HG03064 (cell line): ENCODE data around the gene ANKRD65.
"Not testable (repeated sequence)": the region's sequence is repeated elsewhere in the genome, so short reads cannot be mapped to it uniquely, and the experiment has no call there.

Experiments used
- ATAC-seq: cut with Tn5 transposase; IDR thresholded peaks from one replicate; pipeline ENCODE4 v1.9.1; 2021; ENCODE audit warnings: low read depth; ENCODE audit not compliant: unreplicated experiment

Gene ANKRD65

GRCh38 chr1:1373815-1374588 is 47.1 kb downstream of the ANKRD65 start:
- no peak for ATAC-seq

DNA sequence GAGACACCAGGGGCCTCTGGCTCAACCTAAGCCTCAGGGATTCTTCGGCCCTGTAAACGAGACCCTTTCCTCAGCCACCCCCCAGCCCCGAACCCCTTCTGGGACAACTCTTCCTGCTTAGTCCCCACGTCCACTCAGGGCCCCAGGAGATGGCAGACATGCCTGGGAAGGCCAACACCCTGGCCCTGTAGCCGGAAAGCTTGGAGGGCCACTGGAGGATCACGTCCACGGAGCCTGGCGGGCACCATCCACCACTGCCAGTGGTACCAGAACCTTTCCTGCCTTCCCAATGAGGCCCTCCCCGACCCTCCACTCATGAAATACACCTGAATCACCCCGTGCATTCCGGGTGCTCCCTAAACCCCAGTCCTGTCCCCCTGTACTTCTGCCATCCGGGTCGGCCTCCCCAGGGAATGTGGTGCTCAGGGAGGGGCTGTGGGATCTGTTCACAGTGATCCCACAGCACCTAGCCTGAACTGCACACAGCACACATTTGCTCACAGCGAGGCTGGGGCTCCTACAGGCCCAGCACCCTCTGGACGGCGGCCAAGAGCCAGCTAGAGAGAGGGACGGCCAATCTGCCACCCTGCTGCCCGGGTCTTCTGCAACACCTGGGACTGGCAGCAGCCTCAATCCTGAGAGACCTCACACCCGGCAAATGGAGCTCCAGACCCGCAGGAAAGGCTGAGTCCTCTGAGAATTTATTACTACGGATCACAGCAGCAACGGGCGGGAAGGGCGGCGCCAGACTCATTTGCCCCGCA is 47.8 kb downstream of the ANKRD65 start:
- no peak for ATAC-seq

DNA sequence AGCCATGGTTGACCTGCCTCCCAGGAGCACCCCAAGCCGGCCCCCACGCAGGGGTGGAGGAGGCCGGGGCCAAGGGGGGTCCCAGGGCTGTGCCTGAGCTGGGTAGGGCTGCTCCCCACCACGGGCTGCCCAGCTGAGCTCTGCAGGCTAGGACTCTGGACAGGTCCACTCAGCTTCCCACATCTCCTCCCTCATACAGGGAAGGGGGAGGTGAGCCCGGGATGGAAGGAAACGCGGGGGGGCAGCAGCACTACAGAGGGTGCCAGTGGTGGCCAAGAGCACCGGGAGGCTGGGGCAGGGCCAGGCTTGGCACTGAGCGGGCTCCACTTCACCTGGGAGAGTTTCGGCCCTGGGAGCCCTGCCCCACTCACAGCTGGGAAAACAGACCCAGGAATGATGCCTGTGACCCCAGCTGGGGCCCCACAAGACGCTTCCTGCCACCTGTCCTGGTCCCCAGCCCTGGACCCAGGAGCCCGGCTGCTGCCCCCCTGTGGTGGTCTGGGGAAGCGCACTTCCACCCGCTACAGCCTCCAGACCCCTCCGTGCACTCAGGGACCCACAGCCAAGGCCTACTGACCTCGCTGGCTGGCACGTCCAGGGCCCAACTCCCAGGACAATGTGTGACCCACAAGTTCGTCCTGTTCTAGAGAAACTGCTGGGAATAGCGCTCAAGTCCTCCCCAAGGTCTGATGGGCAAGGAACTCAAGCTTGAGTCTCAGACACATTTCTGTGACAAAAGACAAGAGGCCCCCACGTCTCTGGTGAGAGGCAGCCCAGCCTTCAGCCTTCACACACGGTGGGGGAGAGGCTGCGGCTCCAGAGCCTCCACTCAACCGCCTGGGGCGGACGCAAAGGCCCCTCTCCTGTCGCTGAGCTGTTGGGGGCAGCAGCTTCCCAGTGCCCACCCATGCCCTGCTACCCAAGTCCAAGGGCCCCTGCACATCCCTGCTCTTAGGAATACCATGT is 49.0 kb downstream of the ANKRD65 start:
- ATAC-seq = no peak

DNA sequence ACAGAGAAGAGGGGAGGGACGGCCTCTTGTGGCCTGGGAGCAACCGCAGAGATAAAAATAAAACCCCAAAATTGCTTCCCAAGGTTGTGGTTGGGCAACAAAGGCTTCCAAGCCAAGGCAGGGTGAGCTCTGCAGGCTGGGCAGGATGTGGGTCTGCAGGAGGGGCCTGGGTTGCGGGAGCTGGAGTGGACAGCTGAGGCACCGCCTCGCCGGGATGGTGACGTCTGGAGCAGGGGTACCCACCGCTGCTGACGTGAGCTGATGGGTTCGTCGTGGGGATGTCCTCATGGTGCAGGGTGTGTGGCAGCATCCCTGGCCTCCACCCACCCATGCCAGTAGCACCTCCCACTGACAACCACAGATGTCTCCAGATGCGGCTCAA is 49.7 kb downstream of the ANKRD65 start:
- ATAC-seq = no peak

- no peak for ATAC-seq
These were observed 50.2 kb downstream of the ANKRD65 start for GRCh38 chr1:1370771-1371300.

DNA sequence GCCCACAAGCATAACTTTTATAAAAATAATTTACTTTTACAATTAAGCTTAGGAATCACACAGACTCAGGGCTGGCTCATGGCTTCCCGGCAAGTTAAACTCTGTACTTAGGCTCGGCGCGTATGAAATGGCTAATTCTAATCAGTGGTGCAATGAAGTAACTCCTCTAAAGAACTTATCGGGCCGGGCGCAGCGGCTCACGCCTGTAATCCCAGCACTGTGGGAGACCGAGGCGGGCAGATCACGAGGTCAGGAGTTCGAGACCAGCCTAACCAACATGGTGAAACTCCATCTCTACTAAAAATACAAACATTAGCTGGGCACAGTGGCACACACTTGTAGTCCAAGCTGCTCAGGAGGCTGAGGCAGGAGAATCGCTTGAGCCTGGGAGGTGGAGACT is 51.0 kb downstream of the ANKRD65 start:
- not testable (repeated sequence) for ATAC-seq
